ENCODE results near the gene CACNA2D3. TPM values are rescaled to one million over a fixed set of nuclear protein-coding genes. Genes with fewer than 3 reads are reported as not detected.
"Not testable (repeated sequence)": the region's sequence is repeated elsewhere in the genome, so short reads cannot be mapped to it uniquely, and the experiment has no call there.

The CACNA2D3 gene
- total and polyA plus RNA-seq, 7 experiments from 2014 or later: 0.27 to 4.1 TPM; not detected in 5

DNA sequence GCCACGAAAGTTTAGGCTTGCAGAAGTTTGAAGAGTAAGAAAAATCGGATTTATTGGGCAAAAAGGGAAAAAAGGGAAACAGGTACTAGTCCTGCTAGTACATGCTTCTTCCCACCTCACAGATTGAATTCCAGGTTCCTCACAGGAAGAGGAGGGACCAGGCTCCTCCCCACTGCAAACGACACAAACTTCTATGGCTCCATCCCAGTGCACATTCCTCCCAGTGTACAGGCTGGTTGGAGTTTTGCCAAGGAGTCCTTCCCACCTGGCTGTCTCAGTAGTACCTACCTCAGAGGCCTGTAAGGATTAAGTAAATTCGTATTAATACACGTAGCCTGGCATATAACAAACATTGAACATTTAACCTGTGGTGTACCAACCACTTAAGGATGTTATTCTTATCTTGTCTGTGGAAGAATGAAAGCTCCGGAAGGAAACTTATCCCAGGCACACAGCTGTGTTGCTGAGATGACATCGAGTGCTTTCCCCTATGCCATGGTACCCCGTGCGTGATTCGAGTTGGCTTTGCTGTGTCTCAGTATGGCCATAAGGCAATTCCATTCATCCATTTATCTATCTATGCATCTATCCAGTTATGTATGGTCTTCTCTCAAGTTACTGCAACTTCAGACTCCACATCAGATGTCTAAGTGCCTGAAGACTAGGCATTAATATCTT is 511.2 kb downstream of the CACNA2D3 start:
- Histone ChIP-seq H3K36me3 (ENCODE audit: control insufficient read depth in 2 of 3, insufficient read depth in 3 of 3, low read length in 3 of 3) (no peaks in the 10 kb centered on the region), H3K9me3 (ENCODE audit: control insufficient read depth in 2 of 3, low read length in 3 of 3) (no peaks in the 10 kb centered on the region), H3K4me3 (ENCODE audit: low read length) (no peak overlapping the region), H3K4me1 (ENCODE audit: control insufficient read depth in 2 of 2, insufficient read depth in 2 of 2, low read length in 2 of 2) (no peaks in the 10 kb centered on the region), H3K27me3 (ENCODE audit: control insufficient read depth in 2 of 2, insufficient read depth in 2 of 2, low read length in 2 of 2) (no peaks in the 10 kb centered on the region), H3K27ac (ENCODE audit: low read depth, low read length) (no peak overlapping the region)
- ChIA-PET POLR2A (no interaction called here), CTCF (no interaction called here)
- Mint-ChIP-seq H3K27ac (no peak overlapping the region), H3K9me3 (peaks cover 0 to 6% (median 0%) of the 10 kb centered on the region in 11 donors), H3K36me3 (no peaks in the 10 kb centered on the region), H3K4me3 (no peak overlapping the region), H3K27me3 (peaks cover 0 to 13% (median 11%) of the 10 kb centered on the region in 5 donors), H3K4me1 (peaks cover 0 to under 1% (median 0%) of the 10 kb centered on the region in 7 donors)
- DNase-seq: no peak
- intact Hi-C loops (cut with micrococcal nuclease): no loop called here
- ATAC-seq: no peak

DNA sequence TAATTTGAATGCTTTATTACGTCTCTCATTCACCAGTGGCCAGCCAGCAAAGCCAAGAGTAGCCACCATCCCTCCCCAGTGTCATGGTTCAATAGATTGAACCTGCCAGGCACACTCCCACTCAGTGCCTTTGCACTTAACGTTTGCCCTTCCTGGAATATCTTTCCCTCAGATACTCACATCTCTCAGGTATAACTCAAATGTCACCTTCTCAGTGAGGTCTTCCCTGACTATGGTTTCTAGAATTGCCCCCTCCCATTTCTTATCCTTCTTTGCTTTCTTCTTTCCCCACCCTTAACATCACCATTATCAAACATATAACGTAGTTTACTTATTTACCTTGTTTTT is 511.7 kb downstream of the CACNA2D3 start:
- Mint-ChIP-seq H3K27ac (no peak overlapping the region), H3K4me1 (peaks cover 0 to 6% (median 0%) of the 10 kb centered on the region in 7 donors), H3K9me3 (peaks cover 0 to 4% (median 0%) of the 10 kb centered on the region in 11 donors), H3K36me3 (no peaks in the 10 kb centered on the region), H3K4me3 (no peak overlapping the region), H3K27me3 (peaks cover 0 to 13% (median 11%) of the 10 kb centered on the region in 5 donors)
- H3K4me1 ChIP-seq (ENCODE audit: control insufficient read depth in 2 of 2, insufficient read depth in 2 of 2, low read length in 2 of 2): no peaks in the 10 kb centered on the region
- H3K27ac ChIP-seq (ENCODE audit: low read depth, low read length): no peak overlapping the region
- H3K9me3 ChIP-seq (ENCODE audit: control insufficient read depth in 2 of 3, low read length in 3 of 3): no peaks in the 10 kb centered on the region
- ChIA-PET POLR2A (no interaction called here), CTCF (no interaction called here)
- no peaks in the 10 kb centered on the region for H3K27me3 ChIP-seq (ENCODE audit: control insufficient read depth in 2 of 2, insufficient read depth in 2 of 2, low read length in 2 of 2)
- intact Hi-C loops (cut with micrococcal nuclease): no loop called here
- H3K36me3 ChIP-seq (ENCODE audit: control insufficient read depth in 2 of 3, insufficient read depth in 3 of 3, low read length in 3 of 3): no peaks in the 10 kb centered on the region
- ATAC-seq (no peak), DNase-seq (no peak)
- no peak overlapping the region for H3K4me3 ChIP-seq (ENCODE audit: low read length)

DNA sequence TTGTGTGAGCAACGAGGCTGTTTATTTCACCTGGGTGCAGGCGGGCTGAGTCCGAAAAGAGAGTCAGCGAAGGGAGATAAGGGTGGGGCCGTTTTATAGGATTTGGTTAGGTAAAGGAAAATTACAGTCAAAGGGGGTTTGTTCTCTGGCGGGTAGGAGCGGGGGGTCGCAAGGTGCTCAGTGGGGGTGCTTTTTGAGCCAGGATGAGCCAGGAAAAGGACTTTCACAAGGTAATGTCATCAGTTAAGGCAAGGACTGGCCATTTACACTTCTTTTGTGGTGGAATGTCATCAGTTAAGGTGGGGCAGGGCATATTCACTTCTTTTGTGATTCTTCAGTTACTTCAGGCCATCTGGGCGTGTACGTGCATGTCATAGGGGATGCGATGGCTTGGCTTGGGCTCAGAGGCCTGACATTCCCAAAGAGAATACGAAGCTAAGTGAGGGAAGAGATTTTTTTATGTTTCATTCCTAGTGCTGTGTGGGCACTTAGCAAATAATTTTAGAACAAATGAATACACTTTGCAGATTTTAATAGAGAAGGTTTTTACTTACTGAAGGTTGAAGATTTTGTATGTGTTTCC is 517.5 kb downstream of the CACNA2D3 start:
- ATAC-seq; H3K4me3 Mint-ChIP-seq; H3K4me3 ChIP-seq (ENCODE audit: low read length); H3K4me1 Mint-ChIP-seq; H3K27me3 ChIP-seq (ENCODE audit: control insufficient read depth in 2 of 2, insufficient read depth in 2 of 2, low read length in 2 of 2); H3K36me3 Mint-ChIP-seq; H3K27ac Mint-ChIP-seq; H3K27ac ChIP-seq (ENCODE audit: low read depth, low read length); H3K4me1 ChIP-seq (ENCODE audit: control insufficient read depth in 2 of 2, insufficient read depth in 2 of 2, low read length in 2 of 2); POLR2A ChIA-PET; H3K36me3 ChIP-seq (ENCODE audit: control insufficient read depth in 2 of 3, insufficient read depth in 3 of 3, low read length in 3 of 3); intact Hi-C loops (cut with micrococcal nuclease); H3K9me3 Mint-ChIP-seq; DNase-seq; CTCF ChIA-PET; H3K9me3 ChIP-seq (ENCODE audit: control insufficient read depth in 2 of 3, low read length in 3 of 3): not testable (repeated sequence)
- peaks cover 4 to 26% (median 15%) of the 10 kb centered on the region in 5 donors for H3K27me3 Mint-ChIP-seq

DNA sequence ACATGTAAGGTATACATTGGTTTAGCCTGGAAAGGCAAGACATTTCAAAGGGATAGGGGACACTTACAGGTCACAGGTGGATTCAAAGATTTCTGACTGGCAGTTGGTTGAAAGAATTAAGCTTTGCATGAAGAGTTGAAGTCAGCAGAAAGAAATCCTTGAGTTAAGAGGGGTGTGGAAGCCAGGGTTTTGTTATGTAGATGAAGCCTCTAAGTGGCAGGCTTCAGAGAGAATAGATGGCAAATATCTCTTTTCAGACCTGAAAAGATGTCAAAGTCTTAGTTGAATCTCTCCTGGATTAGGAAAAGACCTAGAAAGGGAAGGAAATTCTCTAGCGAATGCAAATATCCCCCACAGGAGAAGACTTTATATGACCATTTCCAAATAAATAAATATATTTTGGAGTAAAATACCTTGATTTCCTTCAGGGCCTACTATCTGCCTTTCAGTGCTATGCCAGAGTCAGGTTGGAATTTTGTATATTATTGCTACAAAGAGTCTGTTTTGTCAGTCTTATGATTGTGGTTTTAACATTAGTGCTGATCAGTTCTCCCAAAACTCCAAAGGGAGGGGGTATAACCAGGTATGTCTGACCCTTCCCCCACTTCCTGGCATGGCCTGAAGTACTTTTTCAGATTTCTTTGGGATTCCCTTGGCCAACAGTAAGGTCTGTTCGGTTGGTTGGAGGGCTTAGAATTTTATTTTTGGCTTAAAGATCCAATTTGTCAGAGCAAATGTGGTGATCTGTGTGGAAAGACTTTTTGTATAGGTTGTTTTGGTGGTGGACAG is 519.1 kb downstream of the CACNA2D3 start:
- Histone ChIP-seq H3K27ac (ENCODE audit: low read depth, low read length) (no peak overlapping the region), H3K9me3 (ENCODE audit: control insufficient read depth in 2 of 3, low read length in 3 of 3) (peaks cover 0 to 4% (median 0%) of the 10 kb centered on the region in 3 experiments), H3K4me3 (ENCODE audit: low read length) (no peak overlapping the region), H3K27me3 (ENCODE audit: control insufficient read depth in 2 of 2, insufficient read depth in 2 of 2, low read length in 2 of 2) (no peaks in the 10 kb centered on the region), H3K36me3 (ENCODE audit: control insufficient read depth in 2 of 3, insufficient read depth in 3 of 3, low read length in 3 of 3) (no peaks in the 10 kb centered on the region), H3K4me1 (ENCODE audit: control insufficient read depth in 2 of 2, insufficient read depth in 2 of 2, low read length in 2 of 2) (no peaks in the 10 kb centered on the region)
- no peaks in the 10 kb centered on the region for H3K36me3 Mint-ChIP-seq
- H3K9me3 Mint-ChIP-seq: peaks cover 0 to 18% (median 5%) of the 10 kb centered on the region in 11 donors
- ChIA-PET POLR2A (no interaction called here), CTCF (no interaction called here)
- H3K27me3 Mint-ChIP-seq: peaks cover 4 to 26% (median 15%) of the 10 kb centered on the region in 5 donors
- H3K27ac Mint-ChIP-seq: no peak overlapping the region
- intact Hi-C loops (cut with micrococcal nuclease): no loop called here
- ATAC-seq (no peak), DNase-seq (no peak)
- peaks cover 0 to 7% (median 0%) of the 10 kb centered on the region in 7 donors for H3K4me1 Mint-ChIP-seq
- no peak overlapping the region for H3K4me3 Mint-ChIP-seq

DNA sequence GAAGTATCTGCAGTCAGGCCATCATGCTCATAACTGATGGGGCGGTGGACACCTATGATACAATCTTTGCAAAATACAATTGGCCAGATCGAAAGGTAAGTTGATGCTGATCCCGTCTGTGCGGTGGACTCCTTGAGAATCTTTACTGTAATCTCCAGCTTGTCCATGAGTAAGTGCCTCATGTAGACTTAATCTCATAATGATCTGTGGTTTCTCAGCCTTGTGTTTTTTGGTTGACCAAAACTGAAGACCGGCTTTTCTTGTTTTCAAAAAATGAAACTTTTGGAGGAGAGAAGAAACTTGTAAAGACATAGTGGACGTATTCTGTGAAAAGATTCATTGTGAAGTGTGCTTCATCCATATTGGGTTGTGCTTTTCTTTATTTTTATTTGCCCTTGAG is 519.8 kb downstream of the CACNA2D3 start:
- ChIA-PET CTCF (no interaction called here), POLR2A (no interaction called here)
- Mint-ChIP-seq H3K9me3 (peaks cover 0 to 18% (median 6%) of the 10 kb centered on the region in 11 donors), H3K4me3 (no peak overlapping the region), H3K27me3 (peaks cover 4 to 26% (median 15%) of the 10 kb centered on the region in 5 donors), H3K4me1 (peaks cover 0 to 7% (median 0%) of the 10 kb centered on the region in 7 donors), H3K27ac (no peak overlapping the region), H3K36me3 (no peaks in the 10 kb centered on the region)
- Histone ChIP-seq H3K36me3 (ENCODE audit: control insufficient read depth in 2 of 3, insufficient read depth in 3 of 3, low read length in 3 of 3) (no peaks in the 10 kb centered on the region), H3K4me1 (ENCODE audit: control insufficient read depth in 2 of 2, insufficient read depth in 2 of 2, low read length in 2 of 2) (no peaks in the 10 kb centered on the region), H3K27ac (ENCODE audit: low read depth, low read length) (no peak overlapping the region), H3K27me3 (ENCODE audit: control insufficient read depth in 2 of 2, insufficient read depth in 2 of 2, low read length in 2 of 2) (no peaks in the 10 kb centered on the region), H3K9me3 (ENCODE audit: control insufficient read depth in 2 of 3, low read length in 3 of 3) (peaks cover 0 to 4% (median 0%) of the 10 kb centered on the region in 3 experiments), H3K4me3 (ENCODE audit: low read length) (no peak overlapping the region)
- ATAC-seq (no peak), DNase-seq (no peak)
- intact Hi-C loops (cut with micrococcal nuclease): no loop called here

DNA sequence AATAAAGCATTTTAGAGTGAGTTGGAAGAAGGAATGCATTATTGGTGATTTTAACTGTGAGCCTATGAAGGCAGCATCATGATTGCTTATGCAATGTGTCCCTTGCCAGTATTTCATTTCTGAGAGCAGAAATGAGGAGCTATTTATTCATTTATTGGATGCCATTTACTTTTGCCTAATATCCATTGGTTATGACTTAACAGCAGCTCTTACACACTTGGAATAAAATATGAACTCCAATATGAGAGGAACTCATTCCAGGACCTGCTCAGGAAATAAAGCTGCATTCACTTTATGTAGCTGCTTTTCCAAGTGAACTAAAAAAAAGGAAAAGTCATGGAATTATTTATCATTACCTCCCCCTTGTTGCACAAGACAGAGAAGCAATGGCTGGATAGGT is 525.4 kb downstream of the CACNA2D3 start:
- H3K4me3 Mint-ChIP-seq: no peak overlapping the region
- no peak overlapping the region for H3K27ac Mint-ChIP-seq
- ChIA-PET POLR2A (no interaction called here), CTCF (no interaction called here)
- H3K36me3 Mint-ChIP-seq: no peaks in the 10 kb centered on the region
- H3K27me3 ChIP-seq (ENCODE audit: control insufficient read depth in 2 of 2, insufficient read depth in 2 of 2, low read length in 2 of 2): no peaks in the 10 kb centered on the region
- H3K4me1 ChIP-seq (ENCODE audit: control insufficient read depth in 2 of 2, insufficient read depth in 2 of 2, low read length in 2 of 2): no peaks in the 10 kb centered on the region
- no peaks in the 10 kb centered on the region for H3K4me1 Mint-ChIP-seq
- ATAC-seq (no peak), DNase-seq (no peak)
- no peak overlapping the region for H3K4me3 ChIP-seq (ENCODE audit: low read length)
- no peak overlapping the region for H3K27ac ChIP-seq (ENCODE audit: low read depth, low read length)
- peaks cover 0 to 4% (median 0%) of the 10 kb centered on the region in 5 donors for H3K27me3 Mint-ChIP-seq
- H3K9me3 ChIP-seq (ENCODE audit: control insufficient read depth in 2 of 3, low read length in 3 of 3): peaks cover 0 to 4% (median 0%) of the 10 kb centered on the region in 3 experiments
- H3K9me3 Mint-ChIP-seq: peaks cover 0 to 26% (median 13%) of the 10 kb centered on the region in 11 donors
- intact Hi-C loops (cut with micrococcal nuclease): no loop called here
- H3K36me3 ChIP-seq (ENCODE audit: control insufficient read depth in 2 of 3, insufficient read depth in 3 of 3, low read length in 3 of 3): no peaks in the 10 kb centered on the region
